Measurements from ENCODE around the gene SET.
"Not testable (repeated sequence)": the region's sequence is repeated elsewhere in the genome, so short reads cannot be mapped to it uniquely, and the experiment has no call there.

Gene SET

GRCh38 chr9:128654481-128654880 is 34.5 kb upstream of the SET start:
- TF ChIP-seq, protein P1, sequence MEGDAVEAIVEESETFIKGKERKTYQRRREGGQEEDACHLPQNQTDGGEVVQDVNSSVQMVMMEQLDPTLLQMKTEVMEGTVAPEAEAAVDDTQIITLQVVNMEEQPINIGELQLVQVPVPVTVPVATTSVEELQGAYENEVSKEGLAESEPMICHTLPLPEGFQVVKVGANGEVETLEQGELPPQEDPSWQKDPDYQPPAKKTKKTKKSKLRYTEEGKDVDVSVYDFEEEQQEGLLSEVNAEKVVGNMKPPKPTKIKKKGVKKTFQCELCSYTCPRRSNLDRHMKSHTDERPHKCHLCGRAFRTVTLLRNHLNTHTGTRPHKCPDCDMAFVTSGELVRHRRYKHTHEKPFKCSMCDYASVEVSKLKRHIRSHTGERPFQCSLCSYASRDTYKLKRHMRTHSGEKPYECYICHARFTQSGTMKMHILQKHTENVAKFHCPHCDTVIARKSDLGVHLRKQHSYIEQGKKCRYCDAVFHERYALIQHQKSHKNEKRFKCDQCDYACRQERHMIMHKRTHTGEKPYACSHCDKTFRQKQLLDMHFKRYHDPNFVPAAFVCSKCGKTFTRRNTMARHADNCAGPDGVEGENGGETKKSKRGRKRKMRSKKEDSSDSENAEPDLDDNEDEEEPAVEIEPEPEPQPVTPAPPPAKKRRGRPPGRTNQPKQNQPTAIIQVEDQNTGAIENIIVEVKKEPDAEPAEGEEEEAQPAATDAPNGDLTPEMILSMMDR (conservative IDR thresholded peaks at IDR 0.05), result no peak
- TF ChIP-seq ZFX (IDR thresholded peaks at IDR 0.05), result no peak
- H3K27ac ChIP-seq, result no peak overlapping the region

DNA sequence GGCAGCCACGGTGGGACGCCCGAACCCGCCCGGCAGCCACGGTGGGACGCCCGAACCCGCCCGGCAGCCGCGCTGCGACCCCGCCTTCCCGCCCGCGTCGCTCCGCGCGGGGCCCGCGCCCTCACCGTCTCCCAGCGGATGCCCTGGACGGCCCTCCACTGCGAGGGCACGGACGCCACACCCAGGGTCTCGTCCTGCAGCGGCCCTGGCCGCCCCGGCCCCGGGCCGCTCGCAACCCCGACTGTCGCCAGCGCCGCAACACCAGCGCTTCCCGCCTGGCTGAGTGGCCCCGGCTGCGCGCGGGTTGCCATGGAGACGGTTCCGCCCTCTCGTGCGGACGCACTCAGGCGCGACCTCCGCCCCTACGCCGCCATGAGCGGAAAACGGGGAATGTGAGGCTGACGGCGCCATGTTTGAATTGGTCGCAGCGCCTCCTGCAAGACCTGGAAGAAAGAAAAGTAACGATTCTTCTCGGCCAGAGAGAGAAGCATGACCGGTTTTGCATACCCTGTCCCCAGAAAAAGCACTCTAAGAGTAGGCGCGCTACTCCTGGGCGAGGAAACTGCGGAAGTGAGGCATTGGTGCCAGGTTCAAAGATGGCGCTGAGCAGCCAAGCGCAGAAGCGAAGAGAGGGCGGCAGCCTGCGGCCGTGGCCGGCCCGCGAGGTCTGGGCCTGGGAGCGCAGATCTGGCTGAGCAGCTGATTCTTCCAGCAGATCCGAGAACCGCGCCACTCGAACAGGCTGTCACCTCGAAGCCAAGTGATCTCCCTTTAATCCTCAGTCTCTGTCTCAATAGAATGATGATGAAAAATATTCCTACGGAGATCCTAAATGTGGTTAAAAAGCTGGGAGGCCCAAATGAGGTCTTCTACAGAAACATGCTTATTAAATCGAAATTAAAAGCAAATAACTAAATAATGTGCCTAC is 32.3 kb upstream of the SET start, which contains the start of gene DYNC2I2:
Gene DYNC2I2 (minus strand): TSS at position 432 of the 928 bp plus-strand sequence. CDS start 121 bp downstream, at position 311.
- TF ChIP-seq, protein P1 (conservative IDR thresholded peaks at IDR 0.05), result no peak
- peak; percentile 52; the same call in 1 of the 2 replicates for TF ChIP-seq ZFX (IDR thresholded peaks at IDR 0.05)
- H3K27ac ChIP-seq, result peak within 1 kb of the TSS; percentile 93

- TF ChIP-seq ZFX (IDR thresholded peaks at IDR 0.05), result no peak
- peak overlapping the region; percentile 93 for H3K27ac ChIP-seq
Observed at GRCh38 chr9:128657344-128657704, 31.7 kb upstream of the SET start.

- peak overlapping the region; percentile 93 for H3K27ac ChIP-seq
- no peak for TF ChIP-seq ZFX (IDR thresholded peaks at IDR 0.05)
- TF ChIP-seq, protein P1 (conservative IDR thresholded peaks at IDR 0.05), result no peak
Observed at GRCh38 chr9:128657796-128658195, 31.2 kb upstream of the SET start.

DNA sequence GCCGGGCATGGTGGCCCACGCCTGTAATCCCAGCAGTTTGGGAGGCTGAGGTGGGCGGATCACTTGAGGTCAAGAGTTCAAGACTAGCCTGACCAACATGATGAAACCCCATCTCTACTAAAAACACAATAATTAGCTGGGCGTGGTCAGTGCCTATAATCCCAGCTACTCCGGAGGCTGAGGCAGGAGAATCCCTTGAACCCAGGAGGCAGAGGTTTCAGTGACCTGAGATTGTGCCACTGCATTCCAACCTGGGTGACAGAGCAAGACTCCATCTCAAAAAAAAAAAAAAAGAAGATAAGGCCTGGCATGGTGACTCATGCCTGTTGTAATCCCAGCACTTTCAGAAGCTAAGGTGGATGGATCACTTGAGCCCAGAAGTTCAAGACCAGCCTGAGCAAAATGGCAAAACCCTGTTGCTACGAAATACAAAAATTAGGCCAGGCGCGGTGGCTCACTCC is 22.5 kb upstream of the SET start:
- H3K27ac ChIP-seq, result not testable (repeated sequence)

GRCh38 chr9:128669786-128670185 is 19.2 kb upstream of the SET start:
- TF ChIP-seq ZFX (IDR thresholded peaks at IDR 0.05), result no peak
- TF ChIP-seq, protein P1 (conservative IDR thresholded peaks at IDR 0.05), result no peak
- no peak overlapping the region for H3K27ac ChIP-seq

- no peak overlapping the region for H3K27ac ChIP-seq
- no peak for TF ChIP-seq ZFX (IDR thresholded peaks at IDR 0.05)
- TF ChIP-seq, protein P1 (conservative IDR thresholded peaks at IDR 0.05), result no peak
Observed at GRCh38 chr9:128675382-128675781, 13.6 kb upstream of the SET start.

DNA sequence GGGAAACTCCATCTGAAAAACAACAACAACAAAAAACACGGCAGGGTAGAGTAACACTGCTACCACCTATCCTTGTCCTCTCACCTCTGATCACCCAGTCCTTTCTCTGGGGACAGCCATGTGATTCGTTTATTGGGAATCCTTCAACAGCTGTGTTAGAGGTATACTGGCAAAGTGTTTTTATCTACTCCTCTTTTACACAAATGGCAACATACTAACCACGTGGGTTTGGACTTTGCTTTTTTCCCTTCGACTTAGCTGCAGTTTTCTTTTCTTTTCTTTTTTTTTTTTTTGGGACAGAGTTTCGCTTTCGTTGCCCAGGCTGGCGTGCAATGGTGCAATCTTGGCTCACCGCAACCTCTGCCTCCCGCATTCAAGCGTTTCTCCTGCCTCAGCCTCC is 11.2 kb upstream of the SET start:
- TF ChIP-seq, protein P1 (conservative IDR thresholded peaks at IDR 0.05), result no peak
- no peak for TF ChIP-seq ZFX (IDR thresholded peaks at IDR 0.05)
- no peak overlapping the region for H3K27ac ChIP-seq

Data from C4-2B (cell line).